ENCODE data around the gene TRIM52. TPM values are rescaled to one million over a fixed set of nuclear protein-coding genes. Genes with fewer than 3 reads are reported as not detected.
A peak's percentile ranks its signal among the peaks of the same experiment; 100 is the strongest.

TRIM52 gene
- total RNA-seq, 1 experiment from 2014 or later = 10.2 TPM

GRCh38 chr5:181234455-181235306 is 26.3 kb downstream of the TRIM52 start:
- DNase-seq (ENCODE audit: extremely low read depth, low read depth) = no peak

DNA sequence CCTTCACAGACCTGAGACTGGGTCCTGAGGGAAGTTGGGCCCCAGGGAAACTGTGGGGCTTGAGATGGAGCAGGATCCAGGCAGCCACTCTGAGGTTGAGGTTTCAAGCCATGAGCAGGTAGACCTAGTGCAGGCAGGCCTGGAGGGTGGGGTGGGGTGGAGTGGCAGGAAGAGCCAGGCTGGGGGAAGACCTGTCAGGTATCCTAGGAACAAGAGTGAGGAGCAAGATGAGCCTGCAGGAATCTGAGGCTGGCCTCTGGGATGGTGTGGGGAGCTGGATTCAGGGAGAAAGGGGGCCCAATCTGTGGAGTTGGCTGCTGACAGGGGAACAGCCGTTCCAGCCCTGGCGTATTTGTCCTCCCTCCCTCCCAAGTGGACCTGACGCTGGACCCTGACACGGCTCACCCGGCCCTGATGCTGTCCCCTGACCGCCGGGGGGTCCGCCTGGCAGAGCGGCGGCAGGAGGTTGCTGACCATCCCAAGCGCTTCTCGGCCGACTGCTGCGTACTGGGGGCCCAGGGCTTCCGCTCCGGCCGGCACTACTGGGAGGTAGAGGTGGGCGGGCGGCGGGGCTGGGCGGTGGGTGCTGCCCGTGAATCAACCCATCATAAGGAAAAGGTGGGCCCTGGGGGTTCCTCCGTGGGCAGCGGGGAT is 27.0 kb downstream of the TRIM52 start:
- DNase-seq (ENCODE audit: extremely low read depth, low read depth) = no peak

GRCh38 chr5:181233088-181233800 is 27.7 kb downstream of the TRIM52 start:
- DNase-seq (ENCODE audit: extremely low read depth, low read depth) = no peak

- DNase-seq (ENCODE audit: extremely low read depth, low read depth) = no peak
Observed at GRCh38 chr5:181232593-181232992, 28.4 kb downstream of the TRIM52 start.

GRCh38 chr5:181231432-181231831 is 29.5 kb downstream of the TRIM52 start:
- DNase-seq (ENCODE audit: extremely low read depth, low read depth) = no peak

- no peak for DNase-seq (ENCODE audit: extremely low read depth, low read depth)
Observed at GRCh38 chr5:181230551-181230950, 30.4 kb downstream of the TRIM52 start.

DNA sequence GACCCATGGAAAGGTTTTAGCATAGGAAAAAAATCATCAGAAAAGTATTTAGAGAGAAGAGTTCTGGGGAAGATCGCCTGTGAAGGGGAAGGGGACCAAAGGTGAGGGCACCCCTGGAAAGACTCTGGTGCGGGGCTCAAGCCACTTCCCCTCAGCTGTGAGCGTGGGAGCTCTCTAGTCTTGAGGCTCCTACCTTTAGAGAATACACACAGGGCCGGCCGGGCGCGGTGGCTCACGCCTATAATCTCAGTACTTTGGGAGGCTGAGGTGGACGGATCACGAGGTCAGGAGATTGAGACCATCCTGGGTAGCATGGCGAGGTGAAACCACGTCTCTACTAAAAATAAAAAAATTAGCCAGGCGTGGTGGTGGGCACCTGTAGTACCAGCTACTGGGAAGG is 30.9 kb downstream of the TRIM52 start:
- DNase-seq (ENCODE audit: extremely low read depth, low read depth) = no peak

- no peak for DNase-seq (ENCODE audit: extremely low read depth, low read depth)
Observed at GRCh38 chr5:181224390-181225229, 36.3 kb downstream of the TRIM52 start.

DNA sequence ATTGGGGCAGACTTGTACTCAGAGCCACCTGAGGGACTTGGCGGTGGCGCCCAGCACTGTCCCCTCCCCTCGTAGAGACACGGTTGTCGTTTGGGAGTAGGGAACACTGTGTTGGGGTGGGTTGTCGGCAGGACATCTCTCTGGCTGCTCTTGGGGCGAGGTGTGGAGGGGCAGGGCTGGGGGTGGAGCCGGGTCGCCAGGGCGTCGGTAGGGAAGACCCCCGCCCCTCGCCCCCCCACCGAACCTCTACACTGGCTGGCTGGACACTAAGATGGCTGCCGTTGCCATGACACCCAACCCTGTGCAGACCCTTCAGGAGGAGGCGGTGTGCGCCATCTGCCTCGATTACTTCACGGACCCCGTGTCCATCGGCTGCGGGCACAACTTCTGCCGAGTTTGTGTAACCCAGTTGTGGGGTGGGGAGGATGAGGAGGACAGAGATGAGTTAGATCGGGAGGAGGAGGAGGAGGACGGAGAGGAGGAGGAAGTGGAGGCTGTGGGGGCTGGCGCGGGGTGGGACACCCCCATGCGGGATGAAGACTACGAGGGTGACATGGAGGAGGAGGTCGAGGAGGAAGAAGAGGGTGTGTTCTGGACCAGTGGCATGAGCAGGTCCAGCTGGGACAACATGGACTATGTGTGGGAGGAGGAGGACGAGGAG is 37.1 kb downstream of the TRIM52 start:
- no peak for DNase-seq (ENCODE audit: extremely low read depth, low read depth)

- DNase-seq (ENCODE audit: extremely low read depth, low read depth) = peak; percentile 97
Observed at GRCh38 chr5:181223058-181223728, 37.8 kb downstream of the TRIM52 start, which contains the start of gene TRIM41. Gene TRIM41 (plus strand): TSS chr5:181223281. CDS start chr5:181224000, 719 bp downstream.

- DNase-seq (ENCODE audit: extremely low read depth, low read depth) = no peak
Observed at GRCh38 chr5:181222630-181223057, 38.3 kb downstream of the TRIM52 start.

- peak; percentile 96 for DNase-seq (ENCODE audit: extremely low read depth, low read depth)
Observed at GRCh38 chr5:181221792-181222629, 38.9 kb downstream of the TRIM52 start.

DNA sequence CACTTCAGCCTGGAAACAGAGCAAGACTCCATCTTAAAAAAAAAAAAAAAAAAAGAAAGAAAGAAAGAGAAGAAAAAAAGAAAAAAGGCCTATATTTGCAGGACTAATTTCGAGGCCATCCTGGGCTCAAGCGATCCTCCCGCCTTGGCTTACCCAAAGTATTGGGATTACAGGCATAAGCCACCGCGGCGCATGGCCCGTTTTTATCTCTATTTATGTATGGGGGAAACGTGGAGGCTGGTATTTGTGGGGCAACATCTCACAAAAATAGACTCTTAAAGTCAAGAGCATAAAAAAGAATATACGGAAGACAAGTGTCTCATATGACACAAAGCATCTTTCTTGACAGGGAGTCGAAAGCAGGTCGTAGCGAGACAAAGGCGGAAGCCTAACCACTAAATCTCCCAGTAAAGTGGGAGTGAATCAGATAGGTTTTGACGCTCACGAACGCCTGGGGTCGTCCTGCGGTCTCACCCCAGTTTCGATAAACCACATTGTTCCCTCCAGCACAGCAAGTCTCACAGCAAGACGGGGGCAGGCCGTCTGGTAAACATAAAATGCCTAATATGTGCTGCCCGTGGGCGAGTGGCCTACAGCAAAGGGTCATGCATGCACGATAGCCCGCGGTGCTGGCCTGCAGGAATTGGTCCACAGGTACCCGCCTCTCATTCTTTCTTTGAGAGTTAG is 39.7 kb downstream of the TRIM52 start:
- no peak for DNase-seq (ENCODE audit: extremely low read depth, low read depth)

DNA sequence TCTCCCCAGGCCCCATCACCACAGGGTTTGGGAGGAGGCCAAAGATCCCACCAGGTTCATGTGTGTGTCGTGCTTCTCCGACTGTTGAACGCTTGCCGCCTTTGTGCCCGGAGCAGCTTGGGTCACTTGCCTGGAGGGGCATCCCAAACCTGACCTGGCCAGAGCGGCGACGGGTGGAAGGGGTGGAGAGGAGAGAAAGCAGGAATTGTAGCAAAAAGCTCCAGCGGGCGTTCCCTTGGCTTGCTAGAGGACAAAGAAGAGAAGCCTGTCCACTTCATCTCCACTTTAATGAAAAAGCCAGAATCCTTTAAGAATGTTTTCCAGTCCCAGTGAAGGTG is 40.8 kb downstream of the TRIM52 start:
- no peak for DNase-seq (ENCODE audit: extremely low read depth, low read depth)

GRCh38 chr5:181219262-181220177 is 41.4 kb downstream of the TRIM52 start:
- no peak for DNase-seq (ENCODE audit: extremely low read depth, low read depth)

GRCh38 chr5:181218795-181219124 is 42.2 kb downstream of the TRIM52 start:
- DNase-seq (ENCODE audit: extremely low read depth, low read depth) = no peak

GRCh38 chr5:181217803-181218062 is 43.2 kb downstream of the TRIM52 start:
- no peak for DNase-seq (ENCODE audit: extremely low read depth, low read depth)
